Hepatocyte (in vitro differentiated cells): ENCODE results near the gene SHH. TPM values are rescaled to one million over a fixed set of nuclear protein-coding genes. Genes with fewer than 3 reads are reported as not detected.

Experiments used
- DNase-seq: peaks from one replicate; pipeline ENCODE4 v3.0.0-alpha.2; 2016; ENCODE audit warnings: low spot score
- H2AFZ ChIP-seq: fragments of 200-600 bp; sonication (generic); 2 replicates; pipeline ENCODE4 v1.6.0; 2016; ENCODE audit warnings: antibody characterized with exemption, mild to moderate bottlenecking
- H3K27ac ChIP-seq: fragments of 200-600 bp; sonication (generic); 2 replicates; pipeline ENCODE4 v1.5.1; 2016; ENCODE audit warnings: mild to moderate bottlenecking
- H3K27me3 ChIP-seq: fragments of 200-600 bp; sonication (generic); 2 replicates; pipeline ENCODE4 v1.6.1; 2016
- H3K36me3 ChIP-seq: fragments of 200-600 bp; sonication (generic); replicated peaks from 2 replicates; pipeline ENCODE4 v1.5.1; 2016; ENCODE audit warnings: low read depth; ENCODE audit not compliant: insufficient read depth
- H3K4me1 ChIP-seq: fragments of 200-600 bp; sonication (generic); 2 replicates; pipeline ENCODE4 v1.5.1; 2016; ENCODE audit warnings: mild to moderate bottlenecking, moderate library complexity; ENCODE audit not compliant: insufficient read depth
- H3K4me2 ChIP-seq: fragments of 200-600 bp; sonication (generic); 2 replicates; pipeline ENCODE4 v1.6.0; 2016
- H3K4me3 ChIP-seq: fragments of 200-600 bp; sonication (generic); 2 replicates; pipeline ENCODE4 v1.5.1; 2016; ENCODE audit warnings: mild to moderate bottlenecking
- H3K79me2 ChIP-seq: fragments of 200-600 bp; sonication (generic); 2 replicates; pipeline ENCODE4 v1.6.0; 2017; ENCODE audit warnings: mild to moderate bottlenecking
- H3K9me2 ChIP-seq: fragments of 200-600 bp; sonication (generic); replicated peaks from 2 replicates; pipeline ENCODE4 v1.6.0; 2017; ENCODE audit warnings: mild to moderate bottlenecking; ENCODE audit not compliant: insufficient read depth
- H3K9me3 ChIP-seq: fragments of 200-600 bp; sonication (generic); 2 replicates; pipeline ENCODE4 v1.5.1; 2016; ENCODE audit warnings: low read depth, mild to moderate bottlenecking
- H4K20me1 ChIP-seq: fragments of 200-600 bp; sonication (generic); 2 replicates; pipeline ENCODE4 v1.6.0; 2016; ENCODE audit warnings: mild to moderate bottlenecking; ENCODE audit not compliant: insufficient read depth, poor library complexity, severe bottlenecking
- EZH2 ChIP-seq: fragments of 200-600 bp; sonication (generic); IDR thresholded peaks from 2 replicates; pipeline ENCODE4 v1.6.1; 2016; ENCODE audit warnings: antibody characterized with exemption, mild to moderate bottlenecking, borderline replicate concordance
- EZH2phosphoT487 ChIP-seq: fragments of 200-600 bp; sonication (generic); IDR thresholded peaks from one replicate; pipeline ENCODE4 v1.6.1; 2018; ENCODE audit warnings: antibody characterized with exemption, mild to moderate bottlenecking, low read depth, moderate library complexity; ENCODE audit not compliant: unreplicated experiment, severe bottlenecking
- WGBS: methylation state at CpG from one replicate; pipeline ENCODE4 v1.1.6; 2016; ENCODE audit warnings: low lambda C conversion rate; ENCODE audit errors: missing lambda C conversion rate; 5-methylcytosine and 5-hydroxymethylcytosine counted together
- polyA plus RNA-seq: library from polyadenylated mRNA; unstranded; fragments of >200 nt; fragmentation: Nextera tagmentation; extraction: Ambion mirVana; gene quantifications from 2 replicates; pipeline ENCODE4 v1.2.1, GENCODE V29; 2016
- total RNA-seq: library from RNA; depleted of rRNA; stranded (reverse); fragments of >200 nt; gene quantifications from 2 replicates; pipeline ENCODE4 v1.2.3, GENCODE V29; 2014
- TF ChIP-seq, protein P1 (sequence below): fragments of 200-600 bp; sonication (generic); IDR thresholded peaks from 2 replicates; pipeline ENCODE4 v1.5.1; 2016; ENCODE audit warnings: antibody characterized with exemption, mild to moderate bottlenecking; ENCODE audit not compliant: poor library complexity

The SHH gene
- total and polyA plus RNA-seq, 2 experiments from 2014 or later = 12.1 to 21.2 TPM

DNA sequence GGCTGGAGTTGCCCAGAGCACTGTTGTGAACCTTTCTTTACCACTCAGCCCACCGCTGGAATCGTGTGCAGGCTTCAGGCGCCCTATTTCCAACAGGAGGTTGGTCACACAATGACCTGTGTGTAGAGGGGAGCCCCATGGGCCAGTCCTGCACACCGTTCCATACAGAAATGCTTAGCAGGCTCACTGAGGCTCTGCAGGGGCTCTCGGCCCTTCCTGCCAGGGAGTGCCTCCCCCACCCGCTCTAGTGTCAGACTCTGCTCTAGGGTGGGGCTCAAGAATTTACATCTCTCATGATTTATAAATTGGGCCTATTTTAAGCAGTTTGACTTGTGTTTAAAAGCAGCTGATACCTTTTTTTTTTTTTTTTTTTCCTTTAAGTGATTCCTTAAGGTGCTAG is 42.0 kb downstream of the SHH start:
- no peaks in the 10 kb centered on the region for H3K36me3 ChIP-seq
- no peak for TF ChIP-seq EZH2phosphoT487
- no peak for TF ChIP-seq EZH2
- TF ChIP-seq, protein P1, sequence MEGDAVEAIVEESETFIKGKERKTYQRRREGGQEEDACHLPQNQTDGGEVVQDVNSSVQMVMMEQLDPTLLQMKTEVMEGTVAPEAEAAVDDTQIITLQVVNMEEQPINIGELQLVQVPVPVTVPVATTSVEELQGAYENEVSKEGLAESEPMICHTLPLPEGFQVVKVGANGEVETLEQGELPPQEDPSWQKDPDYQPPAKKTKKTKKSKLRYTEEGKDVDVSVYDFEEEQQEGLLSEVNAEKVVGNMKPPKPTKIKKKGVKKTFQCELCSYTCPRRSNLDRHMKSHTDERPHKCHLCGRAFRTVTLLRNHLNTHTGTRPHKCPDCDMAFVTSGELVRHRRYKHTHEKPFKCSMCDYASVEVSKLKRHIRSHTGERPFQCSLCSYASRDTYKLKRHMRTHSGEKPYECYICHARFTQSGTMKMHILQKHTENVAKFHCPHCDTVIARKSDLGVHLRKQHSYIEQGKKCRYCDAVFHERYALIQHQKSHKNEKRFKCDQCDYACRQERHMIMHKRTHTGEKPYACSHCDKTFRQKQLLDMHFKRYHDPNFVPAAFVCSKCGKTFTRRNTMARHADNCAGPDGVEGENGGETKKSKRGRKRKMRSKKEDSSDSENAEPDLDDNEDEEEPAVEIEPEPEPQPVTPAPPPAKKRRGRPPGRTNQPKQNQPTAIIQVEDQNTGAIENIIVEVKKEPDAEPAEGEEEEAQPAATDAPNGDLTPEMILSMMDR = no peak
- DNase-seq = no peak
- no peaks in the 10 kb centered on the region for H3K9me3 ChIP-seq
- no peak overlapping the region for H2AFZ ChIP-seq
- WGBS = 93% methylated on average over 6 of the region's 6 CpGs
- no peaks in the 10 kb centered on the region for H3K27me3 ChIP-seq
- no peaks in the 10 kb centered on the region for H3K9me2 ChIP-seq
- H4K20me1 ChIP-seq = peaks cover 8% of the 10 kb centered on the region
- H3K4me2 ChIP-seq = no peak overlapping the region
- peak overlapping the region; percentile 88 for H3K27ac ChIP-seq
- H3K4me3 ChIP-seq = no peak overlapping the region
- H3K4me1 ChIP-seq = no peaks in the 10 kb centered on the region
- peaks cover 6% of the 10 kb centered on the region for H3K79me2 ChIP-seq

DNA sequence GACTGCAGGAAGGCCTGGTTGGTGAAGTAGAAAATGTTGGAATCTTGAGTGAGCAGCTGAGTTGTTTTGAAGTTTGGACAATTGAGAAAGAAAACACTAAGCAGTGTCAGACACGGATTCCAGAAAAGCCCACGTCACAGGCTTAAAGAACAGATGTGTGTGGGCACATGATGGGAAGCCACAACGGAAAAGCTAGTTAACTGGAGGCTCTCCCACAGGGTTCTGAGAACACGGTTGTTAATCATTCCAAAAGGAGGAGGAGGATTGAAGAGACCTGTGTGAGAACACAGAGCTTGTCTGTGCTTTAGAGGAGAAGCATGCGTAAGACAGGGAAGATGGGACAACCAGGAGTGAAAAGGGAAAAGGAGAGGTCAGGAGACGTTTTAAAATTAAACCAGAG is 42.6 kb downstream of the SHH start:
- H2AFZ ChIP-seq = no peak overlapping the region
- DNase-seq = peak; percentile 69
- H3K4me3 ChIP-seq = no peak overlapping the region
- H3K4me1 ChIP-seq = no peaks in the 10 kb centered on the region
- no peaks in the 10 kb centered on the region for H3K9me3 ChIP-seq
- no peaks in the 10 kb centered on the region for H3K36me3 ChIP-seq
- H3K79me2 ChIP-seq = peaks cover 6% of the 10 kb centered on the region
- 81% methylated on average over 6 of the region's 6 CpGs for WGBS
- peaks cover 8% of the 10 kb centered on the region for H4K20me1 ChIP-seq
- no peaks in the 10 kb centered on the region for H3K27me3 ChIP-seq
- H3K9me2 ChIP-seq = no peaks in the 10 kb centered on the region
- H3K27ac ChIP-seq = peak overlapping the region; percentile 88
- H3K4me2 ChIP-seq = no peak overlapping the region
- TF ChIP-seq, protein P1 = no peak
- no peak for TF ChIP-seq EZH2
- TF ChIP-seq EZH2phosphoT487 = no peak

DNA sequence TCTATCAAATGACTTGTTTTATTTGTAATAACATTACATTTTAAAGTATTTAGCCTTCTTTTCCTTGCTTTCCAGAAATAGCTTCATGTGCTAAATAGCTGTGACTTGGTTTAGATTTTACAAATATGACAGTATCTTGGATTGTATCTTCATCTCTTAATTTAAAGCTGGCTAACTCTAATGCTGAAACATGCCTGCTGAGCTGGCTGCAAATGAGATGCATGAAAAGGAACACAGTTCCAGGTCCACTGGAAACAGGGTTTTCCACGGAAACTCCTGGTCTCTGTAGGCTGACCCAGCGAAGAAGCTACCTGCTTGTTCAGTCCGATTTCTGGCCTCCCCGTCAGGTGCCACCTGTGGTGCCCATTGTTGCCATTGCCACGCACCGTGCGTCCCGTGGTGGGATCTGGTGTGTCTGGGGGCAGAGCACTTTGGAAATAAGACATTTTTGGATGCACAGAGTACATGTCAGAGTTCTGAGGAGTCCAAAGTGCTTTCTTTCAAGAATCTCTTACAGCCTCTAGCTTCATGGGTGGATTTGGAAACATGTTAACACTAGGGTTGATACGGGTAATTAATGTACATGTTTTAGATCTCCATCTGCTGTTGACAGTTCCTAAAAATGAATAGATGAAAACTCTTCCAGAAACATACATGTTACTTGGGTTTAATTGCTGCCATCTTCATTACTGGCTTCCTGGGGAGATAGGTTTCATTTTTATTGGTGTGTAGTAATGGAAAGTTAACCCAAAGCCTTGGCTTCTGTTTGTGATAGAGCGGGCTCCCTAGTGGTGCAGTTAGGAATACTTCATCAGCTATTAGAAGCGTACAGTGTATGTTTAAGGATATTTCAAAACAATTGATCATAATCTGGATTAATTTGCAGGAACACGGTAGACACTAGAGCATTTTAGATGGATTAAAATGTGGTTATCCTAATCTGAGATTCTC is 45.0 kb downstream of the SHH start:
- no peaks in the 10 kb centered on the region for H3K27me3 ChIP-seq
- TF ChIP-seq EZH2 = no peak
- TF ChIP-seq EZH2phosphoT487 = no peak
- TF ChIP-seq, protein P1 = peak; percentile 3

More for the DNA sequence above, 45.0 kb downstream of the SHH start:
- H3K4me2 ChIP-seq = no peak overlapping the region
- WGBS = 94% methylated on average over 12 of the region's 12 CpGs
- peaks cover 13% of the 10 kb centered on the region for H3K79me2 ChIP-seq
- peaks cover 20% of the 10 kb centered on the region for H4K20me1 ChIP-seq
- H3K36me3 ChIP-seq = no peaks in the 10 kb centered on the region
- no peaks in the 10 kb centered on the region for H3K4me1 ChIP-seq
- no peak overlapping the region for H3K27ac ChIP-seq
- no peaks in the 10 kb centered on the region for H3K9me3 ChIP-seq
- DNase-seq = no peak
- no peaks in the 10 kb centered on the region for H3K9me2 ChIP-seq
- no peak overlapping the region for H3K4me3 ChIP-seq
- no peak overlapping the region for H2AFZ ChIP-seq
